Measurements from ENCODE around the gene BCAS3.

Gene BCAS3

GRCh38 chr17:60676758-60677307 lies 818 bp upstream of the BCAS3 start:
- DNase-seq = no peak

GRCh38 chr17:60678118-60678444 lies 430 bp downstream of the BCAS3 start:
- no peak for DNase-seq

GRCh38 chr17:60679287-60679686 lies 1.6 kb downstream of the BCAS3 start:
- no peak for DNase-seq

GRCh38 chr17:60680754-60681153 lies 3.1 kb downstream of the BCAS3 start:
- DNase-seq = no peak

GRCh38 chr17:60685437-60685836 lies 7.8 kb downstream of the BCAS3 start:
- DNase-seq = no peak

GRCh38 chr17:60695960-60696359 lies 18.3 kb downstream of the BCAS3 start:
- no peak for DNase-seq

- no peak for DNase-seq
Measured at GRCh38 chr17:60699090-60699489, 21.4 kb downstream of the BCAS3 start.

GRCh38 chr17:60704170-60704569 lies 26.5 kb downstream of the BCAS3 start:
- no peak for DNase-seq

GRCh38 chr17:60712675-60713074 lies 35.0 kb downstream of the BCAS3 start:
- no peak for DNase-seq

- DNase-seq = peak; percentile 84
Measured at GRCh38 chr17:60713608-60714007, 36.0 kb downstream of the BCAS3 start.

GRCh38 chr17:60716766-60717165 lies 39.1 kb downstream of the BCAS3 start:
- no peak for DNase-seq

GRCh38 chr17:60717814-60718213 lies 40.2 kb downstream of the BCAS3 start:
- DNase-seq = no peak

GRCh38 chr17:60720763-60721531 lies 43.3 kb downstream of the BCAS3 start:
- DNase-seq = peak; percentile 16

GRCh38 chr17:60724647-60725046 lies 47.0 kb downstream of the BCAS3 start:
- DNase-seq = no peak

GRCh38 chr17:60729854-60730253 lies 52.2 kb downstream of the BCAS3 start:
- DNase-seq = no peak

- DNase-seq = no peak
Measured at GRCh38 chr17:60730273-60730672, 52.6 kb downstream of the BCAS3 start.

GRCh38 chr17:60738287-60738686 lies 60.6 kb downstream of the BCAS3 start:
- no peak for DNase-seq

GRCh38 chr17:60740584-60740983 lies 62.9 kb downstream of the BCAS3 start:
- DNase-seq = no peak

GRCh38 chr17:60741031-60741430 lies 63.4 kb downstream of the BCAS3 start:
- no peak for DNase-seq

GRCh38 chr17:60743282-60743681 lies 65.6 kb downstream of the BCAS3 start:
- no peak for DNase-seq

GRCh38 chr17:60743799-60744198 lies 66.1 kb downstream of the BCAS3 start:
- DNase-seq = peak; percentile 85

- peak; percentile 65 for DNase-seq
Measured at GRCh38 chr17:60744355-60744966, 66.8 kb downstream of the BCAS3 start.

- peak; percentile 32 for DNase-seq
Measured at GRCh38 chr17:60745544-60745943, 67.9 kb downstream of the BCAS3 start.

- DNase-seq = no peak
Measured at GRCh38 chr17:60747069-60747808, 69.6 kb downstream of the BCAS3 start.
